ENCODE results near the gene NUFIP1. TPM values are rescaled to one million over a fixed set of nuclear protein-coding genes. Genes with fewer than 3 reads are reported as not detected.

The NUFIP1 gene
- total and polyA plus RNA-seq, 2 donors (not counting 3 experiments of a cell fraction or from before 2014, with no cell fraction given): 1.4 to 6.9 TPM

- Histone ChIP-seq H3K79me2 (ENCODE audit: control insufficient read depth, insufficient read depth, low read length) (no peaks in the 10 kb centered on the region), H3K9me3 (replicated peaks; ENCODE audit: control insufficient read depth, insufficient read depth, low read length) (no peaks in the 10 kb centered on the region), H3K9ac (replicated peaks; ENCODE audit: extremely low read depth, insufficient read depth, low read length) (no peak overlapping the region), H3K4me3 (replicated peaks in 1 of 3; ENCODE audit: insufficient read depth in 1 of 3, low read depth in 1 of 3, low read length in 3 of 3) (no peak overlapping the region), H3K27me3 (ENCODE audit: control insufficient read depth in 2 of 2, insufficient read depth in 2 of 2, low read length in 2 of 2) (no peaks in the 10 kb centered on the region), H3K36me3 (ENCODE audit: control insufficient read depth in 2 of 2, extremely low read depth in 1 of 2, insufficient read depth in 2 of 2, low read length in 2 of 2) (no peaks in the 10 kb centered on the region), H3K9me1 (replicated peaks; ENCODE audit: control insufficient read depth, extremely low read depth, insufficient read depth, low read length) (no peaks in the 10 kb centered on the region), H2AFZ (ENCODE audit: low read depth, low read length) (no peak overlapping the region), H3K27ac (ENCODE audit: insufficient read depth, low read depth, low read length) (no peak overlapping the region), H3K4me2 (ENCODE audit: insufficient read depth, low read length) (no peak overlapping the region), H4K20me1 (replicated peaks; ENCODE audit: control insufficient read depth, extremely low read depth, insufficient read depth, low read length) (no peaks in the 10 kb centered on the region), H3K4me1 (ENCODE audit: control insufficient read depth, extremely low read depth, insufficient read depth, low read length) (no peaks in the 10 kb centered on the region)
- FAIRE-seq (no peak), DNase-seq (ENCODE audit: low read depth, low spot score) (no peak)
- no peak for TF ChIP-seq CTCF (IDR thresholded peaks at IDR 0.05; ENCODE audit: extremely low read depth in 1 of 2, insufficient read depth in 1 of 2, low read depth in 1 of 2, low read length in 2 of 2)
- TF ChIP-seq JUN (IDR thresholded peaks at IDR 0.05; ENCODE audit: borderline replicate concordance, insufficient read depth, insufficient read length, low read depth): no peak
- no peak for TF ChIP-seq GATA2 (IDR thresholded peaks at IDR 0.05; ENCODE audit: insufficient read depth, insufficient read length, low read depth, low read length)
- no peak for TF ChIP-seq EZH2 (IDR thresholded peaks at IDR 0.05; ENCODE audit: borderline replicate concordance, low read depth, low read length, severe bottlenecking)
- TF ChIP-seq FOS (IDR thresholded peaks at IDR 0.05; ENCODE audit: borderline replicate concordance, insufficient read depth, low read length): no peak
- no peak for TF ChIP-seq POLR2A (IDR thresholded peaks at IDR 0.05; ENCODE audit: low read depth, low read length)
- no peak for TF ChIP-seq MYC (IDR thresholded peaks at IDR 0.05; ENCODE audit: low read depth, low read length)
- TF ChIP-seq MAX (IDR thresholded peaks at IDR 0.05; ENCODE audit: insufficient read depth, insufficient read length): no peak
- no peak for TF ChIP-seq POLR2AphosphoS5 (IDR thresholded peaks at IDR 0.05; ENCODE audit: insufficient read depth, low read depth, low read length)
- dilution Hi-C loops (cut with MboI; ENCODE audit: extremely low pct_ligation_motif_present, low sequenced_read_pairs) (no loop called here), intact Hi-C loops (cut with micrococcal nuclease) (no loop called here)
- BruUV-seq (replicated peaks): no TSS peak
- CTCF ChIA-PET: no interaction called here
- POLR2A ChIA-PET: no interaction called here
These were observed 93.3 kb downstream of the NUFIP1 start for GRCh38 chr13:44895953-44896335.

All from endothelial cell of umbilical vein (primary cell).